ENCODE results near the gene CCDC112.

DNA sequence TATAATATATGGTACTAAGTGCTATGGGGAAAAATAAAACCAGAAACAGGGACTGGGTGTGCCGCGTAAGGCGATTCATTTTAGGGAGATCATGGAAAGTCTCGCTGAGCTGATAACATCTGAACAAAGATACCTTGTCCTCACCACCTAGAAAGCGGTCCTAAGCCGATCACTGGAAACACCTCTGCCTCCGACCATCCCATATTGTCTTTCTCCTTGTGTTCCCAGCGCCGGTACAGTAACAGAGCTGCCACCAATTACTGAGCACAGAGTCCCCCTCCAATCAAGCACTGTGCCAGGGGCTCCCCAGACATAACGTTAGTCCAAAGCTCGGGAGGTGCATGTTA lies 704 bp downstream of the CCDC112 start:
- TF ChIP-seq POLR2AphosphoS5 (IDR thresholded peaks at IDR 0.05; ENCODE audit: insufficient read depth, low read depth, low read length) (no peak), EZH2 (IDR thresholded peaks at IDR 0.05; ENCODE audit: borderline replicate concordance, low read depth, low read length, severe bottlenecking) (no peak)

Measured in endothelial cell of umbilical vein (primary cell).